ENCODE results near the gene KLHL35.
A peak's percentile ranks its signal among the peaks of the same experiment; 100 is the strongest.

KLHL35 gene

DNA sequence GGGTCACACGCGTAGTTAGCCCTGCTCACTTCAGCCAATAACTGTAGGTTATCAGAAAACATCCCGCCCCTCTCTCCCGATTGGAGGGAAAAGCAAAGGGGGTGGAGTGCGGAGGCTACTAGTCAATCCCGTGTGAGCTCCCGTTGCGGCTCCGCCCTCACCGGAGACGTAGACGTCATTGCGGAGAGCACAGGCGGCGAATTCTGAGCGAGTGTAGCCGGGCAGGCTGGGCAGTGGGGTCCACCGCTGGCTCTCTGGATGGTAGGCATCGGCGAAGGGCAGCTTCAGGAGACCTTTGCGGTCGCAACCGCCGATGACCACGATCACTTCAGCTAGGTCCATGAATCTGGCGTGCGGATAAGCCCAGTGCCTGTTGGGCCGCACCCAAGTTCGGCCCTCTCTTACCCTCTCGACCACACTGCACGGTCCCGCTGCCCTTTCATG lies 4.7 kb downstream of the KLHL35 start:
- H3K36me3 ChIP-seq: no peaks in the 10 kb centered on the region
- TF ChIP-seq CTCF (IDR thresholded peaks at IDR 0.05; ENCODE audit: low read depth, low read length): no peak
- no peaks in the 10 kb centered on the region for H3K9me3 ChIP-seq (ENCODE audit: severe bottlenecking)
- H3K4me3 ChIP-seq (ENCODE audit: low read depth, low read length): no peak overlapping the region
- peak overlapping the region; percentile 7; the same call in 1 of the 2 replicates for H3K27ac ChIP-seq
- DNase-seq: peak; percentile 44
- H3K27me3 ChIP-seq (ENCODE audit: insufficient read depth, low read depth, severe bottlenecking): no peaks in the 10 kb centered on the region

DNA sequence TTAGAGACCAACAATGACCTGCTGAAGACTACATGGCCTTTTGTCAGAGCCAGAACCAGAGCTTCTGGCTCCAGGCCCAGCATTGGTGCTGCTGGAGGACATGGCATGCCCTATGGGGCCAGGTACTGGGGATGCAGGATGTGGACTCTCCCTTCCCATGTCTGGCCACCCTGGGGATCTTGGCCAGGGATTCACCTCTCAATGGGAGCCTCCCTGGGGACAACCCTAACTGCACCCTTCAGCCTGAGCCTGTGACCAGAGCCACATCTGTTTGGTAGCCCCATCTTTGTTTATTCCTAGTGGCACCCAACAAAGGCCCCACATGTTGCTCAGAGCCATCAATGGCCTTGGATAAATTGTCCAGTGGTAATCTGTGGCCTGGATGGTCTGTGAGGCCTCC lies 5.8 kb downstream of the KLHL35 start:
- Histone ChIP-seq H3K4me3 (ENCODE audit: low read depth, low read length) (no peak overlapping the region), H3K9me3 (ENCODE audit: severe bottlenecking) (no peaks in the 10 kb centered on the region), H3K36me3 (peaks cover 7% of the 10 kb centered on the region), H3K27me3 (ENCODE audit: insufficient read depth, low read depth, severe bottlenecking) (no peaks in the 10 kb centered on the region), H3K27ac (no peak overlapping the region)
- no peak for DNase-seq
- no peak for TF ChIP-seq CTCF (IDR thresholded peaks at IDR 0.05; ENCODE audit: low read depth, low read length)

DNA sequence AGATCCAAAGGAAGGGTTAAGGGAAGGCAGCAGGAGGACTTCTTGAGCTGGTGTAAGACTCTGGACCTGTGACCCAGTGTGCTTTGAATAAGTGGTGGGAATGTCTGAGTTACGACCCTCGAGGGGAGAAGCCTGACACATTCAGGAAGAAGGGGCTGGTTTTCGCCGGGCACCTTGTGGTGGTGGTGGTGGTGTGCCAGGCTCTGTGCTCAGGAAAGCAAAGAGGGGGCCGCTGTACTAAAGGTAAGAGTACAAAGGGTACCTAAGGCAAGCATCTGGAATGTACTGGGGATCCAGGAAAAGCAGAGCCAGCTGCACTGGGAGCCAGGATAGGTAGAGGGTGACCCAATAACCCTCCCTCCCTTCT lies 6.3 kb downstream of the KLHL35 start:
- no peak overlapping the region for H3K4me3 ChIP-seq (ENCODE audit: low read depth, low read length)
- no peak for DNase-seq

DNA sequence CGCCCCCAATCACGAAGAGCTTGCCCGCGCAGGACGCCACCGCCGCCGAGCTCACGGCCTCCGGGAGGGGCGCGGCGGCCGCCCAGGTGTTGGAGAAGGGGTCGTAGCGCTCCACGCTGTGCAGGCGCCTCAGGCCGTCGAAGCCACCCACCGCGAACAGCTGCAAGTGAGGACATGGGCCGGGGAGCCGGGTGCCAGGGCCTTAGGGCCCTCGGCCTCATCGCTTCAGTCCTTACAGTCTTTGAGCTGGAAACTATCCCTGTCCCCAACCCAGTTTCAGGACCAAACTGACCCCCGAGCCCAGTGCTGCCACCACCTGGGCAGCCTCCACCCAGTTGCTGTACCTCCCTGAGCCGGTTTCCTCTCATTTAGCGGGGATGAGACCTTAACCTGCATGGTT lies 7.6 kb downstream of the KLHL35 start:
- peak; percentile 49 for DNase-seq
- H3K9me3 ChIP-seq (ENCODE audit: severe bottlenecking): no peaks in the 10 kb centered on the region
- TF ChIP-seq CTCF (IDR thresholded peaks at IDR 0.05; ENCODE audit: low read depth, low read length): peak; percentile 64
- peaks cover 7% of the 10 kb centered on the region for H3K36me3 ChIP-seq
- no peak overlapping the region for H3K4me3 ChIP-seq (ENCODE audit: low read depth, low read length)
- no peak overlapping the region for H3K27ac ChIP-seq
- H3K27me3 ChIP-seq (ENCODE audit: insufficient read depth, low read depth, severe bottlenecking): no peaks in the 10 kb centered on the region

More for the DNA sequence above, 6.3 kb downstream of the KLHL35 start:
- Histone ChIP-seq H3K27me3 (ENCODE audit: insufficient read depth, low read depth, severe bottlenecking) (no peaks in the 10 kb centered on the region), H3K27ac (no peak overlapping the region), H3K9me3 (ENCODE audit: severe bottlenecking) (no peaks in the 10 kb centered on the region), H3K36me3 (peaks cover 7% of the 10 kb centered on the region)
- TF ChIP-seq CTCF (IDR thresholded peaks at IDR 0.05; ENCODE audit: low read depth, low read length): no peak

DNA sequence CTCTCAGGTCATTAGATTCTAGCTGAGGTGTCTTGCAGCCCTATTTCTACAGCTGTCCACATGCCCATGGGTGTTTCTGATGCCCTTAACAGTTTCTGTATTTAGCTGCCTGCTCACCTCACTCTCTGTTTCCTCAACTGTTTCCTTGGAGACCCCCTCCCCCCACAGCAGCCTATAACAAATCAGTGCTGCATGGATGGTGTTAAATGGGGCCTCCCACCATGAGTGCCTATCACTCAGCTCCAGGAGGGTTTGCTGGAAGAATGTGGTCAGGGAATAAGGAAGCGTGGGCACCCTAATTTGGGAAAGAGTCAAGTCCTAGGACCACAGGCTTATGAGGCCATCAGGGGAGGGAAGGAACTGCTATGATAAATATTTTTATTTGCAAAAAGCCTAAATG lies 8.6 kb downstream of the KLHL35 start:
- no peak for TF ChIP-seq CTCF (IDR thresholded peaks at IDR 0.05; ENCODE audit: low read depth, low read length)
- no peak for DNase-seq
- H3K27me3 ChIP-seq (ENCODE audit: insufficient read depth, low read depth, severe bottlenecking): no peaks in the 10 kb centered on the region
- no peak overlapping the region for H3K4me3 ChIP-seq (ENCODE audit: low read depth, low read length)
- no peak overlapping the region for H3K27ac ChIP-seq
- H3K9me3 ChIP-seq (ENCODE audit: severe bottlenecking): no peaks in the 10 kb centered on the region
- peaks cover 7% of the 10 kb centered on the region for H3K36me3 ChIP-seq

GRCh38 chr11:75423721-75424120 lies 9.3 kb downstream of the KLHL35 start:
- peaks cover 7% of the 10 kb centered on the region for H3K36me3 ChIP-seq
- no peaks in the 10 kb centered on the region for H3K9me3 ChIP-seq (ENCODE audit: severe bottlenecking)
- H3K27me3 ChIP-seq (ENCODE audit: insufficient read depth, low read depth, severe bottlenecking): no peaks in the 10 kb centered on the region
- no peak overlapping the region for H3K4me3 ChIP-seq (ENCODE audit: low read depth, low read length)
- no peak overlapping the region for H3K27ac ChIP-seq
- TF ChIP-seq CTCF (IDR thresholded peaks at IDR 0.05; ENCODE audit: low read depth, low read length): no peak
- no peak for DNase-seq
